ENCODE results near the gene MED27. TPM values are rescaled to one million over a fixed set of nuclear protein-coding genes. Genes with fewer than 3 reads are reported as not detected.
"Not testable (repeated sequence)": the region's sequence is repeated elsewhere in the genome, so short reads cannot be mapped to it uniquely, and the experiment has no call there.

Gene MED27
- total and polyA plus RNA-seq, 7 donors, result 10.7 to 24.4 (median 14.2) TPM

- Histone ChIP-seq H3K4me1 (peaks cover 44% of the 10 kb centered on the region), H3K27ac (no peak overlapping the region), H3K27me3 (ENCODE audit: insufficient read depth in 3 of 3, low read length in 2 of 3) (no peaks in the 10 kb centered on the region), H3K4me3 (no peak overlapping the region), H3K9me3 (no peaks in the 10 kb centered on the region), H3K36me3 (ENCODE audit: insufficient read depth in 1 of 2, low read depth in 1 of 2) (peaks cover 0 to 8% of the 10 kb centered on the region in 2 donors)
- WGBS, 3 donors, result 80 to 89% (median 82%) methylated on average over 11 of the region's 11 CpGs
- TF ChIP-seq, protein P1, sequence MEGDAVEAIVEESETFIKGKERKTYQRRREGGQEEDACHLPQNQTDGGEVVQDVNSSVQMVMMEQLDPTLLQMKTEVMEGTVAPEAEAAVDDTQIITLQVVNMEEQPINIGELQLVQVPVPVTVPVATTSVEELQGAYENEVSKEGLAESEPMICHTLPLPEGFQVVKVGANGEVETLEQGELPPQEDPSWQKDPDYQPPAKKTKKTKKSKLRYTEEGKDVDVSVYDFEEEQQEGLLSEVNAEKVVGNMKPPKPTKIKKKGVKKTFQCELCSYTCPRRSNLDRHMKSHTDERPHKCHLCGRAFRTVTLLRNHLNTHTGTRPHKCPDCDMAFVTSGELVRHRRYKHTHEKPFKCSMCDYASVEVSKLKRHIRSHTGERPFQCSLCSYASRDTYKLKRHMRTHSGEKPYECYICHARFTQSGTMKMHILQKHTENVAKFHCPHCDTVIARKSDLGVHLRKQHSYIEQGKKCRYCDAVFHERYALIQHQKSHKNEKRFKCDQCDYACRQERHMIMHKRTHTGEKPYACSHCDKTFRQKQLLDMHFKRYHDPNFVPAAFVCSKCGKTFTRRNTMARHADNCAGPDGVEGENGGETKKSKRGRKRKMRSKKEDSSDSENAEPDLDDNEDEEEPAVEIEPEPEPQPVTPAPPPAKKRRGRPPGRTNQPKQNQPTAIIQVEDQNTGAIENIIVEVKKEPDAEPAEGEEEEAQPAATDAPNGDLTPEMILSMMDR (IDR thresholded peaks at IDR 0.05), result no peak
- no peak for DNase-seq
- peak in 1 of 4 donors; percentile 46 for ATAC-seq
- intact Hi-C loops (cut with DNase I), result loop anchor here in 1 of 2 donors (10.0 kb wide), 1 partner anchor 169 kb away; no protein-coding TSS in a partner anchor
Observed at GRCh38 chr9:132066057-132066456, 13.6 kb downstream of the MED27 start.

- H3K4me1 ChIP-seq, result peaks cover 25% of the 10 kb centered on the region
- no peaks in the 10 kb centered on the region for H3K36me3 ChIP-seq (ENCODE audit: insufficient read depth in 1 of 2, low read depth in 1 of 2)
- no peaks in the 10 kb centered on the region for H3K9me3 ChIP-seq
- TF ChIP-seq, protein P1 (IDR thresholded peaks at IDR 0.05), result no peak
- H3K27me3 ChIP-seq (ENCODE audit: insufficient read depth in 3 of 3, low read length in 2 of 3), result no peaks in the 10 kb centered on the region
- intact Hi-C loops (cut with DNase I), result loop anchor here in 1 of 2 donors (10.0 kb wide), 1 partner anchor 172 kb away; no protein-coding TSS in a partner anchor
- WGBS, 3 donors, result 48 to 50% (median 49%) methylated on average over 6 of the region's 6 CpGs
- no peak for DNase-seq
- H3K4me3 ChIP-seq, result no peak overlapping the region
- ATAC-seq, result no peak
- H3K27ac ChIP-seq, result no peak overlapping the region
Observed at GRCh38 chr9:132063281-132063680, 16.4 kb downstream of the MED27 start.

GRCh38 chr9:132062806-132063205, 16.9 kb downstream of the MED27 start:
- Histone ChIP-seq H3K27me3 (ENCODE audit: insufficient read depth in 3 of 3, low read length in 2 of 3) (no peaks in the 10 kb centered on the region), H3K9me3 (no peaks in the 10 kb centered on the region), H3K36me3 (ENCODE audit: insufficient read depth in 1 of 2, low read depth in 1 of 2) (no peaks in the 10 kb centered on the region), H3K4me3 (no peak overlapping the region), H3K4me1 (peaks cover 25% of the 10 kb centered on the region), H3K27ac (no peak overlapping the region)
- intact Hi-C loops (cut with DNase I), result loop anchor here in 1 of 2 donors (10.0 kb wide), 1 partner anchor 172 kb away; no protein-coding TSS in a partner anchor
- ATAC-seq (no peak), DNase-seq (no peak)
- 87 to 95% (median 90%) methylated on average over 4 of the region's 4 CpGs for WGBS, 3 donors
- TF ChIP-seq, protein P1 (IDR thresholded peaks at IDR 0.05), result no peak

DNA sequence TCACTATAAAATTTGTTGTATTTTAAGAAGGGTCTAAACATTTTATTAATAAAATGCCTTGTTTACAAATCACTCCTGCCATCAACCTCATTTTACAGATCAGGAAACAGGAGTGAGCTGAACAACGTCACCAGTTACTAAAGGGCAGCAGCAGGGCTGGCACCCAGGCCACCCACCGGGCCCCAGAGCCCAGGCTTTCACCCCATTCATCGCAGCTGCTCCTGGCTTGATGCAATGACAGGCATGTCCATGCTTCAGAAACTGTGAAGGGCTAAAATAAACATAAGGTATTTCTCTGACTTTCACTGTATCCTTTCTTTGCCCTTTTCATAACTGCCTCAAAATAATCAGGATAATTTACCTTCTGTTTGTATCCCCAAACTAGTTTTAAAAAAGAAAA, 18.1 kb downstream of the MED27 start:
- Histone ChIP-seq H3K36me3 (ENCODE audit: insufficient read depth in 1 of 2, low read depth in 1 of 2) (no peaks in the 10 kb centered on the region), H3K27ac (no peak overlapping the region), H3K4me3 (no peak overlapping the region), H3K4me1 (peaks cover 16% of the 10 kb centered on the region), H3K27me3 (ENCODE audit: insufficient read depth in 3 of 3, low read length in 2 of 3) (no peaks in the 10 kb centered on the region), H3K9me3 (no peaks in the 10 kb centered on the region)
- TF ChIP-seq, protein P1 (IDR thresholded peaks at IDR 0.05), result no peak
- no peak for DNase-seq
- intact Hi-C loops (cut with DNase I), result loop anchor here in 1 of 2 donors (10.0 kb wide), 1 partner anchor 173 kb away; no protein-coding TSS in a partner anchor
- 41 to 46% (median 43%) methylated on average over 3 of the region's 3 CpGs for WGBS, 3 donors
- no peak for ATAC-seq

- Histone ChIP-seq H3K36me3 (ENCODE audit: insufficient read depth in 1 of 2, low read depth in 1 of 2) (no peaks in the 10 kb centered on the region), H3K4me1 (peaks cover 6% of the 10 kb centered on the region), H3K4me3 (no peak overlapping the region), H3K27me3 (ENCODE audit: insufficient read depth in 3 of 3, low read length in 2 of 3) (no peaks in the 10 kb centered on the region), H3K9me3 (no peaks in the 10 kb centered on the region), H3K27ac (no peak overlapping the region)
- WGBS, 3 donors, result 79 to 90% (median 86%) methylated on average over 8 of the region's 8 CpGs
- TF ChIP-seq, protein P1 (IDR thresholded peaks at IDR 0.05), result no peak
- intact Hi-C loops (cut with DNase I), result no loop called here
- ATAC-seq, result peak in 3 of 4 donors; percentile 64 to 72 (median 68)
- DNase-seq, result no peak
Observed at GRCh38 chr9:132059361-132059760, 20.3 kb downstream of the MED27 start.

DNA sequence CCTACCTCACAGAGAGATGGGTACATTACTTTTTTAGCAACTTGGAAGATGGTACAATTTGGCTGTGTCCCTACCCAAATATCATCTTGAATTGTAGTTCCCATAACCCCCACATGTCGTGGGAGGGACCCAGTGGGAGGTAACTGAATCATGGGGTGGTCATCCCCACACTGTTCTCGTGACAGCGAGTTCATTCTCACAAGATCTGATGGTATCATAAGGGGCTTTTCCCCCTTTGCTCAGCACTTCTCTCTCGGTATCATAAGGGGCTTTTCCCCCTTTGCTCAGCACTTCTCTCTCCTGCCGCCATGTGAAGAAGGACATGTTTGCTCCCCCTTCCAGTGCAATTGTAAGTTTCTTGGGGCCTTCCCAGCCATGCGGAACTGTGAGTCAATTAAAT, 21.4 kb downstream of the MED27 start:
- DNase-seq; H3K4me1 ChIP-seq; H3K27ac ChIP-seq; H3K9me3 ChIP-seq; H3K36me3 ChIP-seq (ENCODE audit: insufficient read depth in 1 of 2, low read depth in 1 of 2); intact Hi-C loops (cut with DNase I); H3K27me3 ChIP-seq (ENCODE audit: insufficient read depth in 3 of 3, low read length in 2 of 3); H3K4me3 ChIP-seq; ATAC-seq: not testable (repeated sequence)
- WGBS, 3 donors, result 81 to 94% (median 83%) methylated on average over 6 of the region's 6 CpGs

Measured in psoas muscle (tissue), 8 donors.